Skeletal muscle cell (primary cell): ENCODE measurements around the gene ABLIM3.
A peak's percentile ranks its signal among the peaks of the same experiment; 100 is the strongest.

ENCODE experiments used
- DNase-seq: peaks from one replicate; pipeline ENCODE4 v3.0.0-alpha.2; 2010; ENCODE audit warnings: low read depth
- H3K4me3 ChIP-seq: 2 replicates; pipeline ENCODE4 v1.5.1; 2011; ENCODE audit warnings: low read depth, mild to moderate bottlenecking, control low read depth, low read length, moderate library complexity

The ABLIM3 gene

DNA sequence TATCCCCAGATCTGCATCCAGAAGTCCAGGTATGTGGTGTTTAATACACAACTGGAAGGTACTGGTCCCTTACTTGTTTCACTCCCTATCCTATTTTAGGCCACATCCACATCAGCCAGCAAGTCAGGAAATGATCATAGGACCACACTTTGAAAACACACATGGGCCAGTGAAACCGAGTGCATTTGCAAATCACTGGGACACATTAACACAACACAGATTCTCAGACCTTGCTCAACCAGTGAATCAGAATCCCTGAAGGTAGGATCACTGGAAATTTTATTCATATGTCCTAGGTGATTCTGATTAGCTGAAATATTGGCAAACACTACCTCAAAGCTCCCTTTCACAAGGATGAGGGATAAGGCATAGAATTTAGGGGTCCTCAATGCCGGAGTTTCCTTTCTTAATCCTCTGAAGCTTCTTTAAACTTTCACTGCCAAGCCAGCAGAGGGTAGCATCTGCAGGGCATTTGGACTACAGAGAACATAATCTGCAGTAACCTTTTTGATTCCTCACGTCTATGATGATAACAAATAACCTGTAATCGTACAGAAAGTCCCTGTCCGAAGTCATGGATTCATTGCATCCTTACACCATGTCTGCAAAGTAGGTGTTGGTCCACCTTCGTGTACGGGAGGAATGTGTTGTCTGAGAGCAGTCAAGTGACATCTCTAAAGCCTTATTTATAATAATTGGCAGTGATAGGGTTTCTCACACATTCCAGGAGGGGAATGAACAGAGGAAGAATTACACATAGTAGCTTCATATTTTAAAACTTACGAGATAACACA, 11.0 kb upstream of the ABLIM3 start:
- H3K4me3 ChIP-seq: no peak overlapping the region
- no peak for DNase-seq

GRCh38 chr5:149132474-149132873, 8.8 kb upstream of the ABLIM3 start:
- no peak overlapping the region for H3K4me3 ChIP-seq
- DNase-seq: no peak

DNA sequence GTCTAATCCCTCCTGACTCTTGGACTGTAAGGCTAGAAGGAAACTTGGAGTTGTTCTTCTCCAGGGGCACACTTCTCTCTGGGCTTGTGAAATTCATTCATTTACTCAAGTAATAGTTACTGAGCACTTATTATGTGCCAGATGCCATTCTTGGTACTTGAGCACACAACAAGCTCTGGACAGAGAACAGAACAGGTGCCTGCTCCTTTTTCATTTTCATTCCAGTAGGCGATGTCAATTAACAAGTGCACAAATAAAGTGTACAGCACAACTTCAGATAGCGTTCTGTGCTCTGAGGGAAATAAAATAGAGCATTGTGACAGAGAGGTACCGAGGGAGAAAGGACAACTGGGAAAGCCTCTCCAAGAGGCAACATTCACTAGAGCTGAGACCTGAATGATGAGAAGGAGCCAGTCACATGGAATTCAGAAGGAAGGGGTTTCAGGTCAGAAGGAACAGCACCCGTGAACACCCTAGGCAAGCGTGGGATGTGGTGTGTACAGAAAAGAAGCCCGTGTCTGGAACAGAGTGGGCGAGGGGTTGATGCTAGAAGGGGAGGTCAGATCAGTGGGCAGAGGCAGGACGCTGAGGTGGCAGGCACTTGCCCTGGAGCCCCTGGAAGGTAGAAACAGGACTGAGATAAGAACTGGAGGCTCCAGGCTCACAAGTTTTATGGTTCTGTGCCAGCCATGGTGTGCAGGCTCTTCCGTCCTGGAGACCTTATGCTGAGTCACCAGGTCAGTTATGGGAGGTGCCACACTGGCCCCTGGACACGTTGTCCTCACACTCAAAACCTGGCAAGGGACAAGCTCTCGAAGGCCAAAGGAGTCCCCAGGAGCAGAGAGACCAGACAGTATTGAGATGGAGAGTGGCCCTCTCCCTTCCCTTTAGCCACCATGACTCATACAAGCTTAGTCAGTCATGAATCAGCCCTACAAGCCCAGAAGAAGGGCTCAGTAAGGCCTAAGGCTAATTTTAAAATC, 7.2 kb upstream of the ABLIM3 start:
- peak; percentile 77 for DNase-seq
- H3K4me3 ChIP-seq: no peak overlapping the region

GRCh38 chr5:149134778-149135500, 6.4 kb upstream of the ABLIM3 start:
- no peak overlapping the region for H3K4me3 ChIP-seq
- DNase-seq: no peak

DNA sequence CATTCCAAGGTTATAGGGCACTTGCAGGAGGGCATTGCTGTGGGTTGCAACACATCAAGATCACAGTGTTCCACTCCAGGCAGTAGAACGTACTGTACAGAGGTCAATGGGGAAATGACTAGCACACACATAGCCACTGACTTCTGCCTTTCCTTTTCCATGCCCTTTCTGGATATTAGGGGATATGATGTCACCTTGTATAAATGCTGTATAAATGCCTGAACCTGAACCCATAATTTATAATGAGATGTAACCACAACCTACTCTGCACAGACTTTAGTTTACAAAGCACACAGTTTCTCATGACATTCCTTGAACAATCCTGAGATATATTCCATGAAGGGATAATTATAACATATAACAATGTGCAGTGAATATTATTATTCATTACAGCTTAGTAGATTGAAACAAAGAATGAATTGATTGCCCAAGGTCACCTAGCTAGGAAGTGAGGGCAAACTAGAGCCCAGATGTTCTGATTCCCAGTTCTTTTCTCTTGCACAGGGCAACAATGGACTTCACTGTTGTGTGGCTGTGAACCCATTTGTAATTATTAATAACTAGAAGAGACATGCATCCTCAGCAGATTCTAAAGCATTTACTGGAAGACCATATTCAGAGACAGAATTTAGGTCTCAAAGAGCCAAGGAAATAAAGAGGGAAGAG, 5.6 kb upstream of the ABLIM3 start:
- H3K4me3 ChIP-seq: no peak overlapping the region
- peak; percentile 90 for DNase-seq

DNA sequence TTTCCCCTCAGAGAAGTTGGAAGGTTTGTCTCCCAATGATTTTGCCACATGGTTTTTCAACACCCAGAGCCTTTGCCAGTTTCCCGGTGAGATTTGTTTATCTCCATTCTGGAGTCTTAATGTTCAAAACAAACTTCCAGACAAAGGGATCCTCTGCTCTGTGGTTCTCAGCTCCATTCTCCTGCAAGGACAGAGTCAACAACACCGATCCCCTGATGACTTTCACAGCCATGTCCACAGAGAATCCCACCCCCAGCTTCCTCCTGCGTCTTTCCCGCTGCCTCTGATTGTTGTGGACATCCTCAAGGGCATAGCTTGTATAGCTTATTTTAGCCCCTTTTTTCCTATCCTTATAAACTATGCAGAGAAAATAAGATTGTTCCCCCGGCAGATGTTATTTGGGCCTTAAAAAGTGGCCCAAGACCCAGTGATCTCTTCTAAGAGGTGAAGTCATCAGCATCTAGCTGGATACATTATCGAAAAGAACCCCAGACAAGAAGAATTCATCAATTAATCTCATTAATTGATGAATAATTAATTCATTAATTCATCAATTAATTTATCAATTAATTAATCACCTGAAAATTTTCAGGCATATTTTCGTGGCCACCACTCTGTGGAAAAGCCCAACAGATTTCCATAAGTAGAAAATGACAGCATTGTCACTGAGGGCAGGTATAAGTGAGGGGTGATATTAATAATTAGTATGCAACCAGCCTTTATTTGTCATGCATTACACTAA, 2.9 kb upstream of the ABLIM3 start:
- no peak for DNase-seq
- no peak overlapping the region for H3K4me3 ChIP-seq

DNA sequence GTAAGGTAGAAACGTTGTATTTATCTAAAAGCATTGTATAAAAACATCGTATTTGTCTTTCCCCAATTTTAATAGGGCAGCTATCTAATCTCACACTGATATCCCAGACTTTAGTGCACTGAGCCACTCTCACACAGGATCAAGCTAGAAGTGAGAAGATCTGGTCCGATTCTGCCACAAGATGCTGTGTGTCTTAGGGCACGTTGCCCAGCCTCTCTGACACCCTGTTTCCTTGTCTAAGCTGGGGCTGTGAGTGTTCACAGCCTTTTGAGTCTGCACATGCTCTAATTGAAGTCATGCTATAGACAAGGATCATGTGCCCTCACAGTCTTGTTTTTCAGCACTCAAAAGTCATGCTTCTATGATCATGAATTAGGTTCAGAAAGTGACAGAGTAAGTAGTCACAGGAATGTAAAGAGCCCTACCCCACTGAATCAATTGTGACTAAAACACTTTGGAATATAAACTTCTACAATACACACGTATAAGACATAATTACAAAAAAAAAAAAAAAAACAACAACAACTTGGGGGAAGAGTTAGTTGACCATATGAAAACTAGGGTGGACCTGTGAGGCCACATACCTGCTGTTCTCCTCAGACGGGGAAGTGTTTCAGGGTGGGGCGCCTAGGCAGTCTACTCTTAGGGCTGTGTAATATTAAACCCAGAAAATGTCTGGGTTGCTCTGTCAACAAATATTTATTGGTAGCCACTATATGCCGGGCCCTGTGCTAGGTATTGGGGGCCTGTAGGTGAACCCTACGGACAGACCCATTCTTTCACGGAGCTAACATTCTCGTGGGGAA, 893 bp upstream of the ABLIM3 start:
- DNase-seq: no peak
- no peak overlapping the region for H3K4me3 ChIP-seq

DNA sequence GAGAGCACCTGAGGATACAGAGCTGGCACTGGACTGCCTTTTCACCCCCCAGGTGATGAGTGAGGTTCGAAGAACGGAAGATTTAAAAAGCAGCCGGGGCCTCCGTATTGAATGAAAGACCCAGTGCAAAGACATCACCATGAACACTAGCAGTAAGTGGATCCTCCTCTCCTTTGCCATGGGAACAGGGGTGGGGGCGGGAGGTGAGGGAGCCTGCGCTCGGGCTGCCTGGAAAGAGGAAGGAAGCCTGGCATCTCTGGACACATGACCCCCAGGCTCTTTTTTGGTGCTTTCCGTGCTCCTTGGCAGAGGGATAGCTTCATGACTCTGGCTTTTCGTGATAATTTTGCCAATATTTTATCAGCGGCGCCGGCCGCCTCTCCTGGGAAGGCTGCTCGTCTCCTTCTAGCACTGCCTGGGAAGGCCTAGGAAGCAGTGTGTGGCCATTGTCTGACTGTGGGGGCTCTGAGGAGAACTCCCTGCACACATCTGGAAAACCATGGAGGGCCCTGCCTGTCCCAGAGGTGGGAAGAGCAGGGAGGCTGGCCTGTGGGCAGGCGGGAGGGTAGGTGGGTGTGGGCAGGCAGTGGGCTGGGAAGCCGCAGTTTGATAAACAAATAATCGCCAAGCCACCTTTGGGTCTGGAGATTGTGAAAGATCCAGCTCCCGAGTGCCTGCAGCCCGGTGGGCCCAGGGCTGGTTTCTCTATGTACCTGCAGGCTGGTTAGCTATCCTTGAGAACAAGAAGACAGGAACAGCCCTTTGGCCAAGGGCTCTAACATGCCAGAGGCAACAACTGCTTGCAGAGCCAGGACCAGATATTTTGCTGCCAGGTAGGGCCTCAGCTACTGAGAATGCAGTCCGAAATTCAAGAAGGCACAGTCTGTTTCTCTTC, 911 bp downstream of the ABLIM3 start:
- no peak for DNase-seq
- H3K4me3 ChIP-seq: peak overlapping the region; percentile 78

GRCh38 chr5:149143470-149143869, 2.2 kb downstream of the ABLIM3 start:
- peak overlapping the region; percentile 17 for H3K4me3 ChIP-seq
- DNase-seq: no peak

GRCh38 chr5:149144637-149145036, 3.3 kb downstream of the ABLIM3 start:
- no peak for DNase-seq
- peak overlapping the region; percentile 17 for H3K4me3 ChIP-seq

- no peak for DNase-seq
- no peak overlapping the region for H3K4me3 ChIP-seq
Measured at GRCh38 chr5:149145138-149145537, 3.8 kb downstream of the ABLIM3 start.

- H3K4me3 ChIP-seq: no peak overlapping the region
- no peak for DNase-seq
Measured at GRCh38 chr5:149147676-149148075, 6.4 kb downstream of the ABLIM3 start.

DNA sequence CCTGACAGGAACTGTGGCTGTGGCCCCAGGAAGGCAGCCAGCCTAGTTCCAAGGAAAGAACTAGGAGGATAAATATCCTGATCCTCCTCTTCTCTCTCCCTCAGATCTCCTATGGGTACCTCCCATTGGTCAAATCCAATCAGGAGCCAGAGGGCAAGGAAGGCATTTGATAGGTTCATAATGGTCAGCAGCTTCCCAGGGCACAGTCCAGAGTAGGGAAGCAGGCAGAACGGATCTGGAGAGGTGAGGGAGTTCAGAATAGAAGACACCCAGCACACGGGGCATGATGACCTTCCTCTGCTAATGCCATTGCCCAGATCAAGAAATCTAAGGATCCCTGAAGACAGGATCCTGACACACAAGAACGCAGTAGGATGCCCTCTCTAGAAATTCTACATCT, 8.6 kb downstream of the ABLIM3 start:
- DNase-seq: no peak
- H3K4me3 ChIP-seq: no peak overlapping the region

- DNase-seq: no peak
- no peak overlapping the region for H3K4me3 ChIP-seq
Measured at GRCh38 chr5:149150457-149150856, 9.2 kb downstream of the ABLIM3 start.

DNA sequence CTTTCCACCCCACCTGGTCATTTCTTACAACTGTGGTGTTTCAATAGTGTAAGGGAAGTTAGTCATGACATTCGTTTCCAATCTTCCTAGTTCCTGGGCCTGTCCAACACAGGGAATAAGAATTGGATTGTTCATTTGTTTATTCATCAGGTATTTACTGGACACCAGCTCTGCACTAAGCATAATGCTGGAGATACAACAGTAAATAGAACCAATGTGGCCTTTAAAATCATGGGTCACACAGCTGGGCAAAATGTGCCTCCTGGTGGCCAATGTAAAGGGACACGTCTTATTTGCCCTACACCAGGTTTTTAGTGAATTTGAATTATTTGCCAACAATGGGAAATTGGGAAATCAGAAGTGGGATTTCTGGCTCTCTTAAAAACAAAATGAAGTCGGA, 10.4 kb downstream of the ABLIM3 start:
- no peak overlapping the region for H3K4me3 ChIP-seq
- DNase-seq: no peak

DNA sequence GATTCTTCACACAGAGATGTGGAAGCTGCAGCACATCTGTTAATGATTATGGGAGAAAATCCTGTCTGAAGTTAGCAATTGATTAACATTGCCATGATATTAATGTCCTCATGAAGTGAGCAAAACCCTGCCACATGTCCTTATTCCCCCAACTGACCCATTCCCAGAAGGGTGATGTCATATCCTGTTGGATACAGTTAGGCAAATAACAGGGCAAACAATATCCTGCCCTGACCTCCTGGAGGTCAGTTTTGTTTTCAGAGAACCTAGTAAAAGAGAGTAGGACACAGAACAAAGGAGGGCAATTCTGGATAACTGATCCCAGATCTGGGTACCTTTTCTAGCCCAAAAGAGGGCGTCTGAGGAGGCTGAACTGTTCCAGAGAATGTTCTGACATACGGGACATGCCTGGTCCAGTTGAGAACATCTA, 11.0 kb downstream of the ABLIM3 start:
- H3K4me3 ChIP-seq: no peak overlapping the region
- no peak for DNase-seq

DNA sequence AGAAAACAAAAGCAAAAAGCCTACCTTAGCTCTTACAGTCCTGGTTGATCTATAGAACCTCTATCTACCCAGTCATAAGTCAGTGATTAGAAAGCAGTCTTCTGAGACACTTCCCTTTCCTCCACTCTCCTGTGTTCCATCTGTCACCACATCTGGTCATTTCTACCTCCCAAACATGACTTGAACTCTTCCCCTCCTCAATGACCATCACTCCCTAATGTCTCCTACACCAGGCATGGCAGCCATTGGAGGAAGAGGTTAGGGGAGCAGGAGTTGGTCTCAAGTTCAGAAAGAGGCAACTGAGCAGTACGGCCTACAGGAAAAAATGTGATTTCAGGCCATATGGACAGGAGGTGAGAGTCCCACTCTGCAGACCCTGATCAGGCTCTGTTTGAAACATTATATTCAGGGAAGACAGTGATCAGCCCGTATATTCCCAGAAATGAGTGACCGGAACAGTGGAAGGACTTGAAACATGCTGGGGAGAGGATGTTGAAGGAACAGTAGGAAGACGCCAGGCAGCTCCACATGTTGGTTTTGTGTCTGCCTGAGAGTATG, 12.0 kb downstream of the ABLIM3 start:
- no peak for DNase-seq
- no peak overlapping the region for H3K4me3 ChIP-seq
